ENCODE results near the gene KCNN3.

DNA sequence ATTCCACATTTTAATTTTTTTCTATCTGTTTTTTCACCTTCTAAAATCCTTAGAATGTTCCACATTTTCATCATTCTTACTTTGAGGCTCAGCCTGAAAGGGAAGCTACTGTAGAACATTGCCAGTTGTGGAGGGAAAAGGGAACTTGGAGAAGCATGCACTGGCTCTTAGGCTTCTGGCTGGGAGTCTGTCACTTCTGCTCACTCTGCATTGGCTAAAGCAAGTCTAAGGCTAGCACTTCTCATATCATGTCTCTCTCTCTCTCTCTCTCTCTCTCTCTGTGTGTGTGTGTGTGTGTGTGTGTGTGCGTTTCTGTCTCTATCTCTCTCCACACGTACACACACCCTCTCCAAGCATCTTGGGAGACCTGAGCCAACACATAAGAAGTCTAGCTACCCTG lies 212.5 kb downstream of the KCNN3 start:
- no peak for TF ChIP-seq POLR2A (IDR thresholded peaks at IDR 0.05; ENCODE audit: low read depth, low read length)
- TF ChIP-seq SPI1 (IDR thresholded peaks at IDR 0.05; ENCODE audit: low read depth, low read length) = no peak
- no peak for TF ChIP-seq POU2F2 (IDR thresholded peaks at IDR 0.05; ENCODE audit: low read depth, low read length)

Data from GM12891 (cell line).